ENCODE data around the gene HEATR5A. TPM values are rescaled to one million over a fixed set of nuclear protein-coding genes. Genes with fewer than 3 reads are reported as not detected.

HEATR5A gene
- total RNA-seq, 2 donors from 2014 or later = 31.7 to 36.4 TPM

- Histone ChIP-seq H3K36me3 (ENCODE audit: control insufficient read depth, insufficient read depth, low read length) (no peaks in the 10 kb centered on the region), H3K4me1 (ENCODE audit: control insufficient read depth, insufficient read depth, low read length) (no peaks in the 10 kb centered on the region), H3K27me3 (ENCODE audit: control insufficient read depth, insufficient read depth, low read length, poor library complexity, severe bottlenecking) (no peaks in the 10 kb centered on the region), H3K4me3 (ENCODE audit: low read length) (no peak overlapping the region), H3K9ac (ENCODE audit: extremely low read depth, low read length, poor library complexity, severe bottlenecking) (no peak overlapping the region), H3K27ac (ENCODE audit: low read depth, low read length) (no peak overlapping the region), H3K9me3 (ENCODE audit: control insufficient read depth, low read length) (no peaks in the 10 kb centered on the region)
- no peaks in the 10 kb centered on the region for H3K9me3 Mint-ChIP-seq
- DNase-seq = no peak
- H3K27me3 Mint-ChIP-seq (ENCODE audit: insufficient read depth) = no peaks in the 10 kb centered on the region
- no peak for TF ChIP-seq CTCF (conservative IDR thresholded peaks at IDR 0.05)
- no peak overlapping the region for H3K27ac Mint-ChIP-seq
- WGBS, 2 experiments (ENCODE audit: insufficient coverage in 1 of 2, insufficient read length in 1 of 2) = 92 to 98% methylated on average over 2 to 3 of the region's 3 CpGs
- H3K36me3 Mint-ChIP-seq (ENCODE audit: low read depth) = no peaks in the 10 kb centered on the region
- H3K4me1 Mint-ChIP-seq = peaks cover 12% of the 10 kb centered on the region
- H3K4me3 Mint-ChIP-seq = no peak overlapping the region
Measured at GRCh38 chr14:31461545-31461944, 41.2 kb upstream of the HEATR5A start.

DNA sequence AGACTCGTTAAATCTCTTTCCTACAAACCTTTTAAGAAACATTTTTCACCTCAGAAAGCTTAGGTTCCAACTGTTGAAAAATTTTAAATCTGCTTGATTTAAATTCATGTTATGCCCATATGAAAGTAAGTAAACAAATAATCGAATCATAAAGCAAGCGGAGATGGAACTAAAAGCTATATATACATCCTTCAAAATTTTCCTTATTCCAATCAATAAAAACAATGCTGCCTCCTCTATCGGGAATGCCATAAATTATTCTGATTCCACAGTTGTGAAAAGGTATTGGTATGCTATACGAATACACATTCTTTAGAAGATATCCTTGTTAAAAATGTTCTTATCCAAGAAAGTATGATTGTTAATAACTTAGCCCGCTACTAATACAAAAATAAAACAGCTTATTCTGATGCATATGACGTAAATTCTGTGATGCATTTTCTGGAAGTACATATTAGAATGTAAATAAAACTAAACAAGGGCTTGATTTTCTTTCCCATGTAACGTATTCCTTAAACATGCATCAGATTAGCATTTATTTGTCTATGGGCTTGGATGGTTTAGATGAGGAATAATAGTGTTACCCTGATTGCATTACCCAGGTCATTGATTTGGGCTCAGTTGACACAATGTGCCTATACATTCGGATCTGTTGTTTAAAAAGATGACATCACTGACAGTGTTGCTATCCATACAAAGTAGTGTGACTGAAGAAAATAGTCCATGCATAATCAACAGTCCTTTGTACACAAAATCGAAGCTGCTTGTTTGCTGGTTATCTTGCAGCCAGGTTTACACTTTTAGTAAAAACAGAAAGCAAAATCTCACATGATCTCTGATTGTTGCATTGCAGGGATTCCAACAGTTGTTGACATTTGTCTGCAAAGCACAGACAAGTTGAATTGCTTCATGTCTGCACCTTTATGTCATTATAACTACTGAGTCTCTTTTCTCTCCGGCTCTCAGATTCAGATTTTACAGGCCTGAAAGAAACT, 37.6 kb upstream of the HEATR5A start:
- no peaks in the 10 kb centered on the region for H3K9me3 ChIP-seq (ENCODE audit: control insufficient read depth, low read length)
- peaks cover 3% of the 10 kb centered on the region for H3K36me3 ChIP-seq (ENCODE audit: control insufficient read depth, insufficient read depth, low read length)
- peak overlapping the region; percentile 63 for H3K27ac ChIP-seq (ENCODE audit: low read depth, low read length)
- H3K4me1 Mint-ChIP-seq = peaks cover 12% of the 10 kb centered on the region
- no peaks in the 10 kb centered on the region for H3K27me3 Mint-ChIP-seq (ENCODE audit: insufficient read depth)
- H3K9ac ChIP-seq (ENCODE audit: extremely low read depth, low read length, poor library complexity, severe bottlenecking) = no peak overlapping the region
- H3K27me3 ChIP-seq (ENCODE audit: control insufficient read depth, insufficient read depth, low read length, poor library complexity, severe bottlenecking) = no peaks in the 10 kb centered on the region
- H3K4me3 Mint-ChIP-seq = peak overlapping the region; percentile 94
- DNase-seq = no peak
- H3K4me1 ChIP-seq (ENCODE audit: control insufficient read depth, insufficient read depth, low read length) = no peaks in the 10 kb centered on the region
- peaks cover 3% of the 10 kb centered on the region for H3K36me3 Mint-ChIP-seq (ENCODE audit: low read depth)
- H3K27ac Mint-ChIP-seq = peak overlapping the region; percentile 65
- no peaks in the 10 kb centered on the region for H3K9me3 Mint-ChIP-seq
- TF ChIP-seq CTCF (conservative IDR thresholded peaks at IDR 0.05) = no peak
- WGBS, 2 experiments (ENCODE audit: insufficient coverage in 1 of 2, insufficient read length in 1 of 2) = 47 to 76% methylated on average over 2 to 10 of the region's 11 CpGs
- peak overlapping the region; percentile 63 for H3K4me3 ChIP-seq (ENCODE audit: low read length)

GRCh38 chr14:31456841-31457664, 36.7 kb upstream of the HEATR5A start, which contains the start of gene DTD2:
DTD2 (minus strand) TSS chr14:31457506; CDS start chr14:31457393, 113 bp downstream.
- Histone ChIP-seq H3K27me3 (ENCODE audit: control insufficient read depth, insufficient read depth, low read length, poor library complexity, severe bottlenecking) (no peaks in the 10 kb centered on the region), H3K9ac (ENCODE audit: extremely low read depth, low read length, poor library complexity, severe bottlenecking) (peak within 1 kb of the TSS; percentile 74), H3K4me1 (ENCODE audit: control insufficient read depth, insufficient read depth, low read length) (no peaks in the 10 kb centered on the region), H3K9me3 (ENCODE audit: control insufficient read depth, low read length) (no peaks in the 10 kb centered on the region), H3K27ac (ENCODE audit: low read depth, low read length) (peak within 1 kb of the TSS; percentile 80), H3K36me3 (ENCODE audit: control insufficient read depth, insufficient read depth, low read length) (peaks cover 10% of the 10 kb centered on the region), H3K4me3 (ENCODE audit: low read length) (peak within 1 kb of the TSS; percentile 83)
- 0% methylated on average over 13 to 70 of the region's 70 CpGs for WGBS, 2 experiments (ENCODE audit: insufficient coverage in 1 of 2, insufficient read length in 1 of 2)
- H3K4me1 Mint-ChIP-seq = peaks cover 12% of the 10 kb centered on the region
- peaks cover 5% of the 10 kb centered on the region for H3K36me3 Mint-ChIP-seq (ENCODE audit: low read depth)
- peak within 1 kb of the TSS; percentile 99 for H3K27ac Mint-ChIP-seq
- peak within 1 kb of the TSS; percentile 94 for H3K4me3 Mint-ChIP-seq
- DNase-seq = peak; percentile 97
- no peak for TF ChIP-seq CTCF (conservative IDR thresholded peaks at IDR 0.05)
- H3K9me3 Mint-ChIP-seq = no peaks in the 10 kb centered on the region
- no peaks in the 10 kb centered on the region for H3K27me3 Mint-ChIP-seq (ENCODE audit: insufficient read depth)

Measured in endodermal cell (in vitro differentiated cells).